Measurements from ENCODE around the gene YY1. TPM values are rescaled to one million over a fixed set of nuclear protein-coding genes. Genes with fewer than 3 reads are reported as not detected.
A peak's percentile ranks its signal among the peaks of the same experiment; 100 is the strongest.

Gene YY1
- total RNA-seq, 6 donors from 2014 or later = 35.6 to 70.4 (median 52.4) TPM

GRCh38 chr14:100323942-100324307 lies 85.0 kb downstream of the YY1 start:
- WGBS, 2 donors = 85 to 90% methylated on average over 8 of the region's 8 CpGs
- Histone ChIP-seq H3K36me3 (no peaks in the 10 kb centered on the region), H3K27ac (no peak overlapping the region), H3K4me3 (no peak overlapping the region), H3K27me3 (no peaks in the 10 kb centered on the region), H3K4me1 (no peaks in the 10 kb centered on the region), H3K9me3 (no peaks in the 10 kb centered on the region)
- ATAC-seq (ENCODE audit: low FRiP score in 2 of 2) = no peak
- no peak for DNase-seq
- no peak for TF ChIP-seq CTCF (IDR thresholded peaks at IDR 0.05)
- TF ChIP-seq POLR2AphosphoS5 (IDR thresholded peaks at IDR 0.05) = no peak
- TF ChIP-seq POLR2A (IDR thresholded peaks at IDR 0.05) = no peak
- TF ChIP-seq EP300 (IDR thresholded peaks at IDR 0.05) = no peak

GRCh38 chr14:100325231-100325632 lies 86.3 kb downstream of the YY1 start:
- no peaks in the 10 kb centered on the region for H3K9me3 ChIP-seq
- no peak overlapping the region for H3K27ac ChIP-seq
- WGBS, 2 donors = 77 to 84% methylated on average over 16 to 17 of the region's 17 CpGs
- no peaks in the 10 kb centered on the region for H3K4me1 ChIP-seq
- no peak for TF ChIP-seq POLR2AphosphoS5 (IDR thresholded peaks at IDR 0.05)
- peak in 1 of 2 donors; percentile 3 for ATAC-seq (ENCODE audit: low FRiP score in 2 of 2)
- peak in 1 of 2 donors; percentile 65 for DNase-seq
- H3K36me3 ChIP-seq = no peaks in the 10 kb centered on the region
- H3K27me3 ChIP-seq = no peaks in the 10 kb centered on the region
- H3K4me3 ChIP-seq = no peak overlapping the region

GRCh38 chr14:100325958-100326357 lies 87.0 kb downstream of the YY1 start:
- Histone ChIP-seq H3K36me3 (no peaks in the 10 kb centered on the region), H3K9me3 (no peaks in the 10 kb centered on the region), H3K4me1 (no peaks in the 10 kb centered on the region), H3K27ac (no peak overlapping the region), H3K27me3 (no peaks in the 10 kb centered on the region), H3K4me3 (no peak overlapping the region)
- 87 to 94% methylated on average over 9 to 13 of the region's 13 CpGs for WGBS, 2 donors
- DNase-seq = peak in 1 of 2 donors; percentile 68
- TF ChIP-seq EP300 (IDR thresholded peaks at IDR 0.05) = no peak
- TF ChIP-seq CTCF (IDR thresholded peaks at IDR 0.05) = no peak
- no peak for TF ChIP-seq POLR2AphosphoS5 (IDR thresholded peaks at IDR 0.05)
- TF ChIP-seq POLR2A (IDR thresholded peaks at IDR 0.05) = no peak
- no peak for ATAC-seq (ENCODE audit: low FRiP score in 2 of 2)

- no peak for ATAC-seq (ENCODE audit: low FRiP score in 2 of 2)
- no peaks in the 10 kb centered on the region for H3K27me3 ChIP-seq
- H3K9me3 ChIP-seq = no peaks in the 10 kb centered on the region
- H3K4me1 ChIP-seq = no peaks in the 10 kb centered on the region
- no peak for TF ChIP-seq CTCF (IDR thresholded peaks at IDR 0.05)
- no peak for TF ChIP-seq POLR2A (IDR thresholded peaks at IDR 0.05)
- TF ChIP-seq POLR2AphosphoS5 (IDR thresholded peaks at IDR 0.05) = no peak
- no peak for TF ChIP-seq EP300 (IDR thresholded peaks at IDR 0.05)
- no peaks in the 10 kb centered on the region for H3K36me3 ChIP-seq
- H3K27ac ChIP-seq = no peak overlapping the region
- WGBS, 2 donors = 97 to 98% methylated on average over 13 to 21 of the region's 24 CpGs
- H3K4me3 ChIP-seq = no peak overlapping the region
- peak in 1 of 2 donors; percentile 69 for DNase-seq
Measured at GRCh38 chr14:100327128-100327527, 88.2 kb downstream of the YY1 start.

- Histone ChIP-seq H3K36me3 (peaks cover 0 to 14% (median 9%) of the 10 kb centered on the region in 4 donors), H3K4me1 (no peaks in the 10 kb centered on the region), H3K9me3 (no peaks in the 10 kb centered on the region), H3K27me3 (no peaks in the 10 kb centered on the region), H3K27ac (no peak overlapping the region), H3K4me3 (no peak overlapping the region)
- DNase-seq = peak in 1 of 2 donors; percentile 78
- TF ChIP-seq POLR2A (IDR thresholded peaks at IDR 0.05) (no peak), EP300 (IDR thresholded peaks at IDR 0.05) (no peak), CTCF (IDR thresholded peaks at IDR 0.05) (no peak), POLR2AphosphoS5 (IDR thresholded peaks at IDR 0.05) (no peak)
- ATAC-seq (ENCODE audit: low FRiP score in 2 of 2) = no peak
- WGBS, 2 donors = 85 to 90% methylated on average over 11 to 25 of the region's 32 CpGs
Measured at GRCh38 chr14:100328495-100329163, 89.7 kb downstream of the YY1 start.

Data from upper lobe of left lung (tissue), 6 donors.